ENCODE measurements around the gene PITPNB.
A peak's percentile ranks its signal among the peaks of the same experiment; 100 is the strongest.

The PITPNB gene

DNA sequence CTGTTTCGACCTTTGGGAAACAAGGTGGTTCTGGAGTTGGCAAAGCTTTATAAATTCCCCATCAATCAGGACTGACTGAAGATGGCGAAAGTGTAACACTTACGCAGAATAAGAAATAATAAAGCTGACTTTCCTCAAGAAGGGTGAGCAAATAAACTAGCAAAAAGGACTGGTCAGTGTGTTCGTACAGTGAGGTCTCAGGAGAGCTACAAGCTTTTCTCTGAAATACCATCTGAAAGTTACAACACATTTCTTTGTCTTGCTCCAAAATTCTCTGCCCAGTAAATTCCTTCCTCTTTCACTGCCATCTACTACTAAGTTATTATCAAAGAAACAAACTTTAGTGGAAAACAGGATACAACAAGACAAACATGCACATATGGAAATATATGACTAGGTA, 13.4 kb downstream of the PITPNB start:
- no peak for FAIRE-seq
- no peak for TF ChIP-seq POLR2A (IDR thresholded peaks at IDR 0.05; ENCODE audit: low read depth, low read length)

DNA sequence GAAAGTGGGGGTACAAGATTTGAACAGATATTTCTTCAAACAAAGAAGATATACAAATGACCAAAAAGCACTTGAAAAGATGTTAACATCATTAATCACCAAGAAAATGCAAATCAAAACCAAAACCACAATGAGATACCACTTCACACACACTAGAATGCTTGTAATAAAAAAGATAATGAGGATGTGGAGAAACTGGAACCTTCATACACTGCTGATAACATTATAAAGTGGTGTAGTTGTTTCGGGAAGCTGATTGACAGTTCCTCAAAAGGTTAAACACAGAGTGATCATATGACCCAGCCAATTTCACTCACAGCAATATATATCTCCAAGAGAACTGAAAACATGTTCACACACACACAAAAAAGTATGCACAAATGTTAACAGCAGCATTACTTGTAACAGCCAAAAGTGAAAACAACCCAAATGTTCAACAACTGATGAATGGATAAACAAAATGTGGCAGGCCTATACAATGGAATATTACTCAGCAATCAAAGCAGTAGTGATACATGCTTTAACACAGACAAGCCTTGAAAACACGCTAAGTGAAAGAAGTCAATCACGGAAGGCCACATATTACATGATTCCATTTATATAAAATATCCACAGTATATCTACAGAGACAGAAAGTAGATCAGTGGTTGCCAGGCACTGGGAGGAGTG, 15.1 kb downstream of the PITPNB start:
- no peak for TF ChIP-seq POLR2A (IDR thresholded peaks at IDR 0.05; ENCODE audit: low read depth, low read length)
- no peak for FAIRE-seq
- no peak for DNase-seq (ENCODE audit: insufficient read length, low spot score)

More for the DNA sequence above, 13.4 kb downstream of the PITPNB start:
- no peak for DNase-seq (ENCODE audit: insufficient read length, low spot score)

DNA sequence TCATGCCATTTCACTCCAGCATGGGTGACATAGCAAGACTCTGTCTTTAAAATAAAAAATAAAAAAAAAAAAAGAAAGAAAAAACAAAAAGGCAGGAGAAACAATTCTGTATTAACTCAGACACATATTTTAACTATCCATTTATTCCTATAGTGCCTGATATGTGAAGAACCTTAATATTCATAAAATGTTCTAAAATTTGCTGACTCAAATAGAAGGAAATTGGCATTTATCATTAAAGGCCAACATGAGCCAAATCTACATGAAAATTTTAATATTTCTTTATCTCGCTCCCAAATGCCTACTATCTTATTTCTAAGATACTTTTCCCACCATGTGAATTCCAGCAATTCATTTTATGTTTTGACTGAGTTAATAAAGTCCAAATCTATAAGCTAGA, 18.9 kb downstream of the PITPNB start:
- DNase-seq (ENCODE audit: insufficient read length, low spot score) (no peak), FAIRE-seq (no peak)
- TF ChIP-seq POLR2A (IDR thresholded peaks at IDR 0.05; ENCODE audit: low read depth, low read length) = no peak

DNA sequence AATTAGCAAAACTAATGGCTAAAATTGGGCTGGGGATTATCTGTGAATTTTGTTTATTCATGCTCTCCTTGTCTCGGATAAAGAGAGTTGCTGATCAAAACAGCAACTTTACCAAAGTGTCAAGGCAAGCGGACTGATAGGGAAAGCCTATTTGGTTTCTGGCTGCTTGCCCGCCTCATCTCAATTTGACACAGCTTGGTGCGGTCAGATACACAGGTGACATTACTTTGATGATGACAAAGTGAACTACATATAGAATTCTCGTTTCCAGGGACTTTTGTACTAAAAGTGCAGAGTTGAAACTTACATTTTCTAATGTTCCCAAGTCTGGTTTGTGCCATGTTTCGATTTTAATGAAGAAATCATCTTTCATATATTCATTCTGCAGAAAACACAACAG, 22.8 kb downstream of the PITPNB start:
- FAIRE-seq (no peak), DNase-seq (ENCODE audit: insufficient read length, low spot score) (no peak)
- no peak for TF ChIP-seq POLR2A (IDR thresholded peaks at IDR 0.05; ENCODE audit: low read depth, low read length)

DNA sequence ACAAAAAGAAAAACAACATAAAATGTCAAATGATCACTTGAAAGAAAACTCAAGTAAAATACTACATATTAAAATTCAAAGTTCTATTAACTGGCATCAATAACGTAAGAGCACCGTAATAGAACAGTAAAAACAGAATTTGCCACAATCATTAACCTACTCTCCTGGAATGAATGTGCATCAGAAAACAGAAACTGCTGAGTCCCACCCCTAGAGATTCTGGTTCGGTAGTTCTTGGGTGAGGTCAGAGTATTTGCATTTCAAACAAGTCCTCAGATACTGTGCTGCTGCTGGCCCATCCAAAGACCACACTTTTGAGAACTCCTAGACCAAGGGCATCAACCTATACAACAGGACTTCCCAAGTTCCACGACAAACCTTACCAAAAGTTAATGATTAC, 23.5 kb downstream of the PITPNB start:
- no peak for DNase-seq (ENCODE audit: insufficient read length, low spot score)
- no peak for FAIRE-seq
- TF ChIP-seq POLR2A (IDR thresholded peaks at IDR 0.05; ENCODE audit: low read depth, low read length) = no peak

DNA sequence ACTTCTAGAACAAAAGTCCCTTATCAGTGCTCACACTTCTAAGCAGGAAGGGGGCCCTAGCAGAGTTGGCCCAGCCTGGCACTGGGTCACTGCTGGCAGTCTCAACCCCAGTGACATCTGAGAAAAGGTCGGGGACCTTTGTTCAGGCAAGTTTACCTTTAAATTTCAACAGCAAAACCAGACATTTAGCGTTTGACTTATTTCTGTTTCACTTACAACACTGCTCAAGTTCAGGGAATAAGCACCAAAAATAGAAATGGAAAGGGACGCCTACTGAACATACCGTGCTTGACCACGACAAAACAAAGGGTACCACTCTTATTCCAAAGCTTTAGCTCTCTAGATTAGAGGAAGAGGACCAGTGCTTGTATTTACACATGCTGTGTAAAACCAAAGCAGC, 26.2 kb downstream of the PITPNB start:
- TF ChIP-seq POLR2A (IDR thresholded peaks at IDR 0.05; ENCODE audit: low read depth, low read length) = no peak
- no peak for FAIRE-seq
- no peak for DNase-seq (ENCODE audit: insufficient read length, low spot score)

DNA sequence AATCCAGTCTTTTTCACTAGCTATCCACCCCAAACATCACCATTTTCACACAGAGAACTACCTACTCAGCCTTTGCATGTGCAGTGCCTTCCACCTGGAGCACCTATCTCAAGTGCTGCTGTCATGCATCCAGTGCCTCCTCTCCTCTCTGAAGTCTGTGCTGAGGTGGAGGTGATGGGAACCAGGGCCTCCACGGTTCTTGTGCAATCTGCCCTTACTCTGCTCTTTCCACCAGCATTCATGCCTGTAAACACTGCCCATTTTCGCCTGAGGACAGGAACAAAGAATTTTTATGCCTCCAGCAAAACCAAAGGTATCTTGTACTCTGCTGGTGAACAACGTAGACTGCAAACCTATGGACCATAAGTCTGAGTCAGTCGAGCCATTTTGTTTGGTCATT, 27.0 kb downstream of the PITPNB start:
- TF ChIP-seq POLR2A (IDR thresholded peaks at IDR 0.05; ENCODE audit: low read depth, low read length) = no peak
- DNase-seq (ENCODE audit: insufficient read length, low spot score) (no peak), FAIRE-seq (no peak)

DNA sequence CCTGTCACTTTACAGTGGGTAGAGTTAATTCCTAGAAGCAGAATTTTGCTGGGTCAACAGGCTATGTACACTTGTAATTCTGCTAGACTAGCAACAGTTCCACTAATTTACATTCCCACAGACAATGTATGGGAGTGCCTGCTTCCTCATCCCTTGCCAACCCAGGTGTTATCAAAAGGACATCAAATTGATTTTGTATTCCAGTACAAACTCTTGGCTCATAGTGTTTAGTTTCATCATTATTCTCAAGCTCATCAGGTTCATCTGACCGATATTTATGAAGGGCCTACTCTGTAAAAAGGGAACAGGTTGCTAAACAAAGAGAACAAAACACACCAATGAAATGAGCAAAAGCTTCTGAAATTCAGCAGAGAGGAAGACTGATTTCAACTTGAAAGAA, 30.7 kb downstream of the PITPNB start:
- TF ChIP-seq POLR2A (IDR thresholded peaks at IDR 0.05; ENCODE audit: low read depth, low read length) = no peak
- no peak for FAIRE-seq
- no peak for DNase-seq (ENCODE audit: insufficient read length, low spot score)

DNA sequence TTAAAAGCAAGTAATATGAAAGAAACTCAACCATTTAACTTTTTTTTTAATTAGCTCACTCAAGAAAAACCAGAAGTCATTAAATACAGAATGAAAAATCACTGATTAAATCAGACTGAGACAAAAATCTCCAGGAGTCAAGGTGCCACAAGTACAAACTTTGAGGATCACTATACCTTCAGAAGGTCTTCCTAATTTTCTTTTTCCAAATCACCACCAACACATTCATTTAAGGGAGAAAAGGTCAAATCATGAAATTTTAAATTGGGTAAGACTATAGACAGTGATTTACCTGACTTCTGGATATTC, 32.3 kb downstream of the PITPNB start:
- no peak for TF ChIP-seq POLR2A (IDR thresholded peaks at IDR 0.05; ENCODE audit: low read depth, low read length)
- FAIRE-seq (no peak), DNase-seq (ENCODE audit: insufficient read length, low spot score) (no peak)

DNA sequence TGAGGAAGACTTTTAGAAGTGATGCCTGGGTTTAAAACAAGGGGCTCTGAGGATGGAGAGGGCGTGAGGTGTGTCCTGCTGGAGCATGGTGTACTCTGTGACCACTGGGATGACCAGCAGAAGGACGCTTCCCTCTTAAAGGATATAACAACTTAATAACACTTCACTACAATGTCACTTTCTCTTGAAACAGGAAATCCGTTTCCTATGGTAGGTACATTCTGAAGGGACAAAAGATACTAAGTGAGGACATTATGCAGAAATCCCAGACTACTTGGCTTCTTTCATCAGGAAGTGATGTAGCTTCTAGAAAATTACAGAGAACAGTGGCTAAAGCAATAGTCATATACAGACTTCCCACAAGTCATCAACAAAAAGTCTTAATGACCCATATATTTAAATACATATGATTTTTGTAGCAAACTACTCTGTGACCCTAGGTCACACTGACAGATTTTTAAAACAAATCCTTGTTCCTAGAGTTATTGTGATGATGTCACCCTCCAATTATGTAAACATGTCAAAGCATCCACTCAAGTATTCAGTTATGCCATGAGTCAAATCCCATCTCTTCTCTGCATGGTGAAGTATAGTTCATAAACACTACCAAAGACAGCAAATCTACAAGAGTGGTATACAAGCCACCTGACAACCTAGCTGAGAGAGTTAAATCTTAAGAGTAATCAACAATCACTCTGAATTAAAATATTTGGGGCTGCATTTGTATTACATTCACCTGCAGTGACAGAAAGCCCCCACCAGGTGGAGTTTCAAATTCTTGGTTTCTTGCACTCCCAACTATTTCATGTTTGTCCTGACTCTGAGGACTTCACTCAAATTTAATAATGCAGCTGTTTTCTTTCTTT, 32.8 kb downstream of the PITPNB start:
- peak; percentile 41 for FAIRE-seq
- DNase-seq (ENCODE audit: insufficient read length, low spot score) = peak; percentile 23
- no peak for TF ChIP-seq POLR2A (IDR thresholded peaks at IDR 0.05; ENCODE audit: low read depth, low read length)

DNA sequence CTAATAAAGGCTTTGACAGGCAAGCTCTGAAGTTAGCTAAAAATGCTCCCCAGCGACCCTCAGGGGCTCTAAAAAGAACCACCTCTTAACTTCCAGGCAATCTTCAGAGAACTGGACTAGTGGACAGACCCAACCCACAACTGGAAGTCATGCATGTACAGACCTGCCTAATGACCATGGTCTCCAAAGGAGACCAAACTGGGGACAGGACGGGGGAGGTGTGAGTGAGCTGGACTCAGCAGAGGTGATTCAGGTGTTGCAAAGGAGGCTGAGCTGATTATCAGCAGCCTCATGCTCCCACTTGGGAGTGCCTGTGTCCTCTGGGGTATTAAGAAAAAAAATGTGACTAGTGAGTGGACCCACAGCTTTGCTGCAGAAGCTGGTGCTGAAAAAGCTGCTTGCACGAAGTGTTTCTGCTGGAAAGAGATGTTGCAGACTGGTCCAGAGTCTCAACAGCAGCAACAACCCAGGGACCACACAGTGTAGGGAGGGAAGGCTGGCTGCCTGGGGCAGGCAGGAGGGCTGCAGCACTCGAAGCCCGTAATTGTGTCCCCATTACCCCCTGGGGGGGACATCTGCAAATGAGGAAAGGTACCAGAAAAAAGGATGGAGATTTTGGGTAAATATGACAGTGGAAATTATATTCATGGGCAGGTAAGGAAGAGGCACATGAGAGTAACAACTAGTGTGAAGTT, 35.3 kb downstream of the PITPNB start:
- FAIRE-seq (no peak), DNase-seq (ENCODE audit: insufficient read length, low spot score) (no peak)
- TF ChIP-seq POLR2A (IDR thresholded peaks at IDR 0.05; ENCODE audit: low read depth, low read length) = no peak

DNA sequence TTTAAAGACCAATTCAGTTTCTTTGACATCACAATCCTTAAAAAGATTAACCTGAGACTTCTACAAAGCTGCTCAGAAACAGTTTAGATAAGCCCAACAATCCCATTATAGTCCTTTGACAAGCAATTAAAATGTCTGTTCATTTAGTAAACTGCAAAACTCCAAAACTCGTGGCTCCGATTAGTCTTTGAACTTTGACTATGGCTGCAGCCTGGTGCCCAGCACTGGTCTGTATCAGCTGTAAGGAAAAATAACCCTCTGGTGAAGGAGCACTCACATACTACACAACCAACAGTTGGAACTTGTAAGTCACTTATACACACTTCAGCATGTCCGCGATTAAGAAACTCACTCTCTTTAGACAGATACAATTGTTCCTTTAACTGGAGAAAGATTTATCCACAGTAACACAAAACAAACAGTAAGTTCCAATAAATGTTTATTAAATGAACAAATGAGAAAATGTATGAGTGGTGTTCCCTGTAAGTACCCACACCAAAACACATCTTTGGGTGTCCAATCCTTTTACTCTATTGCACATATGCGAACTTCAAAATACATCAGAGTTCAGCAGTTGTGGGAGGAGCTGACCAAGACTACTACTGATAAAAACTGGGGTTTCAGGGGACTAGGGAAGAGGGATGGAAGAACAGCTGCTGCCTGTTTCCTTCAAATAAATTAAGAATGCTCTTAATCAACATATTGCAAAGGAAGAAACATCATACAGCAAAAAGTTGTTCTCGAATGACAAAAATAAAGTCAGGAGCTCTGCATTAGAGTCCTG, 36.4 kb downstream of the PITPNB start:
- TF ChIP-seq POLR2A (IDR thresholded peaks at IDR 0.05; ENCODE audit: low read depth, low read length) = no peak
- FAIRE-seq = no peak
- no peak for DNase-seq (ENCODE audit: insufficient read length, low spot score)

DNA sequence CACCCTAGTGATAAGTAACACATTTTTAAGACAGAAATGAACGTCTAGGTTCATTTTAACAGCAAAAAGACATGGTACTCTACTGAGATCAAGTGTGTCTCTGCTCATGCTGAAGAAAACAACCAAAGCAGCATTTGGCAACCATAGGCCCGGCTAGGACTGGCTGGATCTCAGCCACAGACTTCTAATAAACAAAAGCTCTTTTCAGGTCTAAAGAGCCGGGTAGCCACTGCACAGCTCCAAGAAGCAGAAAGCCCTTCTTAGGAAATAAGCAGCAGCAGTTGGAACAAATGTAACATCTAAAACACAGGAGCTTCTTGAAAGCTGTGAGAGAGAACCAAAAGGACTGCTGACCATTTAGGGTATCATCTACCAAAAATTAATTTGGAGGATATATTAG, 37.6 kb downstream of the PITPNB start:
- DNase-seq (ENCODE audit: insufficient read length, low spot score) (no peak), FAIRE-seq (no peak)
- TF ChIP-seq POLR2A (IDR thresholded peaks at IDR 0.05; ENCODE audit: low read depth, low read length) = no peak
